Vagina (tissue), 2 donors: ENCODE results near the gene IST1. TPM values are rescaled to one million over a fixed set of nuclear protein-coding genes. Genes with fewer than 3 reads are reported as not detected.

Source experiments
- DNase-seq, 2 donors: peaks; one replicate each; pipeline ENCODE4 v3.0.0-alpha.2; 2017; ENCODE audit errors: extremely low spot score in 2 of 2
- H3K27ac ChIP-seq: fragments of 200-600 bp; sonication (generic); one replicate; pipeline ENCODE4 v1.5.1; 2019
- H3K27me3 ChIP-seq: fragments of 200-600 bp; sonication (generic); one replicate; pipeline ENCODE4 v1.5.1; 2019
- H3K36me3 ChIP-seq, 2 donors: fragments of 200-600 bp; sonication (generic); one replicate each; pipeline ENCODE4 v1.5.1; 2017 to 2019
- H3K4me1 ChIP-seq: fragments of 200-600 bp; sonication (generic); one replicate; pipeline ENCODE4 v1.5.1; 2019
- H3K4me3 ChIP-seq, 2 donors: fragments of 200-600 bp; sonication (generic); 1 replicate in 1 of 2; 2 replicates in 1 of 2; pipeline ENCODE4 v1.5.1; 2016 to 2019
- H3K9me3 ChIP-seq: fragments of 200-600 bp; sonication (generic); one replicate; pipeline ENCODE4 v1.5.1; 2019
- POLR2A ChIP-seq, 2 donors: fragments of 450-650 bp; IDR thresholded peaks; one replicate each; pipeline ENCODE4 v1.6.1; 2017; ENCODE audit warnings: antibody characterized with exemption in 2 of 2, mild to moderate bottlenecking in 2 of 2, moderate library complexity in 2 of 2
- POLR2AphosphoS5 ChIP-seq, 2 donors: sonication (generic); formaldehyde crosslinking; IDR thresholded peaks; one replicate each; pipeline ENCODE4 v1.9.0; 2017; ENCODE audit warnings: antibody characterized with exemption in 2 of 2, mild to moderate bottlenecking in 2 of 2, low read depth in 1 of 2; ENCODE audit not compliant: insufficient read depth in 1 of 2
- intact Hi-C: fragments of 100-400 bp; cut with DNase I; formaldehyde crosslinking; loops from one replicate; pipeline ENCODE4 v1.15.1; 2023
- total RNA-seq: library from RNA; depleted of rRNA; stranded (reverse); fragments of >200 nt; gene quantifications from one replicate; pipeline ENCODE4 v1.2.3, GENCODE V29; 2016
- TF ChIP-seq, protein P1 (sequence below), 3 experiments: fragments of 450-650 bp in 2 of 3; fragments of 200-600 bp in 1 of 3; sonication (generic) in 1 of 3; IDR thresholded peaks; one replicate each; pipeline ENCODE4 v1.5.1; 2017 to 2019; ENCODE audit warnings: antibody characterized with exemption in 3 of 3, mild to moderate bottlenecking in 2 of 3, moderate library complexity in 2 of 3

Gene IST1
- total RNA-seq, 1 donor from 2014 or later: 159 TPM

DNA sequence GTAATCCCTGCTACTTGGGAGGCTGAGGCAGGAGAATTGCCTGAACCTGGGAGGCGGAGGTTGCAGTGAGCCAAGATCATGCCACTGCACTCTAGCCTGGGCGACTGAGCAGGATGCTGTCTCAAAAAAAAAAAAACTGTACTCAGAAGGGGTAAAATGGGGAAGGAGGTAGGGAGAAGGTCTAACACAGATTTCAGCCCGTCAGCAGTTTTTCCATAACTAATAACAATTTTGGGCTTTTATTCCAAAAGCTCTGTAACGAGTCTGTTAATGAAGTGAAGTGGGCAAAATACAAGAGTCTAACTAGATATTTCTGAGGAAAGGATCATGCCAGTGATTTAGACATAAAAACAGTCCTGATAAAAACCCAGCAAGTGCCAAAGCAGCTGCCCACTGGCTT is 22.1 kb upstream of the IST1 start:
- H3K36me3 ChIP-seq: peaks cover 0 to 10% of the 10 kb centered on the region in 2 donors
- H3K27me3 ChIP-seq: no peaks in the 10 kb centered on the region
- H3K9me3 ChIP-seq: no peaks in the 10 kb centered on the region
- no peaks in the 10 kb centered on the region for H3K4me1 ChIP-seq
- no peak overlapping the region for H3K4me3 ChIP-seq
- TF ChIP-seq POLR2A (IDR thresholded peaks at IDR 0.05) (no peak), POLR2AphosphoS5 (IDR thresholded peaks at IDR 0.05; ENCODE audit: insufficient read depth in 1 of 2, low read depth in 1 of 2) (no peak)
- TF ChIP-seq, protein P1, sequence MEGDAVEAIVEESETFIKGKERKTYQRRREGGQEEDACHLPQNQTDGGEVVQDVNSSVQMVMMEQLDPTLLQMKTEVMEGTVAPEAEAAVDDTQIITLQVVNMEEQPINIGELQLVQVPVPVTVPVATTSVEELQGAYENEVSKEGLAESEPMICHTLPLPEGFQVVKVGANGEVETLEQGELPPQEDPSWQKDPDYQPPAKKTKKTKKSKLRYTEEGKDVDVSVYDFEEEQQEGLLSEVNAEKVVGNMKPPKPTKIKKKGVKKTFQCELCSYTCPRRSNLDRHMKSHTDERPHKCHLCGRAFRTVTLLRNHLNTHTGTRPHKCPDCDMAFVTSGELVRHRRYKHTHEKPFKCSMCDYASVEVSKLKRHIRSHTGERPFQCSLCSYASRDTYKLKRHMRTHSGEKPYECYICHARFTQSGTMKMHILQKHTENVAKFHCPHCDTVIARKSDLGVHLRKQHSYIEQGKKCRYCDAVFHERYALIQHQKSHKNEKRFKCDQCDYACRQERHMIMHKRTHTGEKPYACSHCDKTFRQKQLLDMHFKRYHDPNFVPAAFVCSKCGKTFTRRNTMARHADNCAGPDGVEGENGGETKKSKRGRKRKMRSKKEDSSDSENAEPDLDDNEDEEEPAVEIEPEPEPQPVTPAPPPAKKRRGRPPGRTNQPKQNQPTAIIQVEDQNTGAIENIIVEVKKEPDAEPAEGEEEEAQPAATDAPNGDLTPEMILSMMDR (IDR thresholded peaks at IDR 0.05): no peak
- H3K27ac ChIP-seq: no peak overlapping the region
- intact Hi-C loops: no loop called here
- DNase-seq: no peak

GRCh38 chr16:71878911-71879310 is 16.4 kb upstream of the IST1 start:
- Histone ChIP-seq H3K4me3 (no peak overlapping the region), H3K36me3 (peaks cover 0 to 21% of the 10 kb centered on the region in 2 donors), H3K27me3 (no peaks in the 10 kb centered on the region), H3K9me3 (no peaks in the 10 kb centered on the region), H3K4me1 (peaks cover 20% of the 10 kb centered on the region), H3K27ac (no peak overlapping the region)
- TF ChIP-seq POLR2AphosphoS5 (IDR thresholded peaks at IDR 0.05; ENCODE audit: insufficient read depth in 1 of 2, low read depth in 1 of 2) (no peak), POLR2A (IDR thresholded peaks at IDR 0.05) (no peak)
- TF ChIP-seq, protein P1 (IDR thresholded peaks at IDR 0.05): no peak
- intact Hi-C loops: no loop called here
- no peak for DNase-seq

DNA sequence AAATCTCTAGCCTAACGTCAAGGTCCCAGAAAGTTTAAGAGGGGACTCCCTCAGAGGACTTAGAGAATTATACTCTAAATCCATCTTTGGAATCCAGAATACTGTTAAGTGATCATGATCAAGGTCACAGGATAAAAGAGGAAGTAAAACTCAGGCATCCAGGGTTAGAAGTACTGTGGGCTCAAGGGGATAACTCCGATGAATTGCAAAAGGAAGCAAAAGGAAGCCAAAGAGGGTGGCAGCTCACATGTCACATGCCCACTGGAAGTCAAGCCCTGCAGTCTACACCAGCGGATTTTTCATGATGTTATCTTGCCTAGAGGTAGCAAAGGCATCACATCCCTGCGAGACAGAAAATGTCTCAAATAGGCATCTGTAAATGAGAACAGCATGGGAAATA is 15.2 kb upstream of the IST1 start:
- no peak for DNase-seq
- intact Hi-C loops: loop anchor here (10.0 kb wide), 1 partner anchor 155 kb away; the partner anchor contains the start of gene PHLPP2
- Histone ChIP-seq H3K27me3 (no peaks in the 10 kb centered on the region), H3K27ac (no peak overlapping the region), H3K9me3 (no peaks in the 10 kb centered on the region), H3K4me3 (no peak overlapping the region), H3K4me1 (peaks cover 27% of the 10 kb centered on the region), H3K36me3 (peaks cover 0 to 21% of the 10 kb centered on the region in 2 donors)
- TF ChIP-seq, protein P1 (IDR thresholded peaks at IDR 0.05): no peak
- no peak for TF ChIP-seq POLR2AphosphoS5 (IDR thresholded peaks at IDR 0.05; ENCODE audit: insufficient read depth in 1 of 2, low read depth in 1 of 2)
- no peak for TF ChIP-seq POLR2A (IDR thresholded peaks at IDR 0.05)

GRCh38 chr16:71882505-71883167 is 12.7 kb upstream of the IST1 start:
- Histone ChIP-seq H3K36me3 (peaks cover 0 to 21% of the 10 kb centered on the region in 2 donors), H3K27ac (peak overlapping the region; percentile 99), H3K4me1 (peaks cover 27% of the 10 kb centered on the region), H3K27me3 (no peaks in the 10 kb centered on the region), H3K9me3 (no peaks in the 10 kb centered on the region), H3K4me3 (peak overlapping the region; percentile 81 to 98)
- intact Hi-C loops: loop anchor here (10.0 kb wide), 1 partner anchor 158 kb away; the partner anchor contains the start of gene PHLPP2
- TF ChIP-seq POLR2A (IDR thresholded peaks at IDR 0.05) (no peak), POLR2AphosphoS5 (IDR thresholded peaks at IDR 0.05; ENCODE audit: insufficient read depth in 1 of 2, low read depth in 1 of 2) (peak in 1 of 2 donors; percentile 65)
- TF ChIP-seq, protein P1 (IDR thresholded peaks at IDR 0.05): peak; percentile 53 to 82 (median 59)
- no peak for DNase-seq
